HG03064 (cell line): ENCODE data around the gene ZNF385A.

ENCODE experiments used
- ATAC-seq: cut with Tn5 transposase; IDR thresholded peaks from one replicate; pipeline ENCODE4 v1.9.1; 2021; ENCODE audit warnings: low read depth; ENCODE audit not compliant: unreplicated experiment

Gene ZNF385A

GRCh38 chr12:54377007-54377406, 7.5 kb downstream of the ZNF385A start:
- ATAC-seq: no peak

GRCh38 chr12:54376596-54376995, 7.9 kb downstream of the ZNF385A start:
- ATAC-seq: no peak

DNA sequence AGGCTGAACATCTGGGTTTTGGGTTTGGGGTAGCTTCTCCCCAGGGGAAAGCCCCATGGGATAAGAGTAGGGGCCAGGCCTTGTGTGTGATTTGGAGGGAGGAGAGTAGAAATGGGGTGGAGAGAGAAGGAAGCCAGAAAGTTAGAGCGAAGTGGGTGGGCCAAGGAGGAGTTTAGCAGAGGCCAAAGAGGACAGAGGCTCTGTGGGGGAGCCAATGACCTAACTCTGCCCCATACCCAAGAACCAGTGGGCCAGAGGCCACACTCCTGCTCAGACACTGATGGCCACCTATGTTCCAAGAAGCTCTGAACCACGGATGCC, 9.3 kb downstream of the ZNF385A start:
- no peak for ATAC-seq

DNA sequence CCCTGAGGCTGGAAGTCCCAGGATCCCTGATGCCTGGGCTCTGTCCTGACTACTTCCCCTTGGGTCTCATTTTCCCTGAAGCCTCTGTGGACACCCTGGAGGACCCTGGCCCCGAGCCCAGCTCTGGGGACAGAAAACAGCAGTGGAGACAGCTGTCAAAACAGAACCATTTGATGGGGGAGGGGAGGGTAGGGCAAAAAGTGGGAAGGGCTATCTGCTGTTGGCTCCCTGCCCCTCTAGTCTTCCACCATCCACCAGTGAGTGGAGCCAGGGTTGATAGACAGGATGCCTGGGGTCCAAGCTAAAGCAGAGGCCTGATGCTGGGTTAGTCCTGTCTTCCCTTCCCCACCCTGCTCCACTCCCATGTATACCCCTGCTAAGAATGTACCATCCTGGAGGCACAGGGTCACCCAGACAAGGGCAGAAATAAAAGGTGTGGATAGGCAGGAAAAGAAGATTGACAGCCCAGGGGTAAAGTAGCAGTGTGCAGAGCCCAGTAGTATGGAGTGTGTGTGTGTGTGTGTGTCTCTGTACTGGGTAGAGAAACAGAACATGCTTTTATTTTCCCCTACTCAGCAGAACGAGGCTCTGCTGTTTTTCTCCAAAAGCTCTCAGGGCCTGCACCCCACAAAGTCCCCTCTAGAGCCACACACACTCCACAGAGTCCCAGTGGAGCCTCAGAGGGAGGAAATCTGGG, 9.8 kb downstream of the ZNF385A start:
- ATAC-seq: no peak

DNA sequence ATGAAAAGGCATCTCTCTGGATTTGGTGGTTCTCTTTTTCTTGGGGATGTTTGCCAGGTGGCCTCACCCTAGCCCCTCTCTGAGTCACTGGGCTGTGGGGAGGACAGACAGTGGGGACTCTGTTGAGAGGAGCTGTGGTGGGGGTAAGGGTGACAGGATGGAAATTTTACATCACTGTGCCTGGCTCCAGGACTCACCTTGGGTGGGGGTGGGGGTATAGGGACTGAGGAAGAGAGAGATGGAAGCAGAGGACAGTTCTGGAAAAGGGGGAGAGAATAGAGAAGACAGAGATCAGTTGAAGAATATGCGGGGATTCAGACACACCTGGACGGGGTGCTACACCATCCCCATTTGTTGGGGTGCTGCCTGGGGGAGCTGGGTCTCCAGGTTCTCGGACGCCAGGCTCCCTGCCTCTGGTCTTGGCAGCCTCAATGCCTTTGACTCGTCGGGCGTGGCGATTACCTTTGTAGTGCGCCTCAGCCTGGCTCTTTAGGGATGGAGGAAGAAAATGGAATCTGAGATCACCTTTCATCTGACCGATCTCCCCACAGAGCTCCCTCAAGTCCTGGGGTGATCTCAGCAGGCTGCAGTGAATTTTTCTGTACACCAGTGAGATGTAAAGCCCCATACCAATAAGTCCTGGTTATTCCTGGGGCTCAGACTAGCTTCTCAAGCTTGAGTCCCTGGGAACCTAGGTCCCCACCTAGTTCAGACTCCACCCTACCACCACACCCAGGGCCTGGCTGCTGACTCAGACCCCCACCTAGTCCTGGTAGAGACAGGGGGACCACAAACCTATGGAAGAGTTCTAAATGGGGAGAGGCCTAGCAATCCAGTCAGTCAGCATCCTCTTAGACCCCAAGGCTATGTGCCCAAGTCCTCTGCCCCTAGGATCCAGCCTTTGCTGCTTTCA, 10.6 kb downstream of the ZNF385A start:
- ATAC-seq: no peak

DNA sequence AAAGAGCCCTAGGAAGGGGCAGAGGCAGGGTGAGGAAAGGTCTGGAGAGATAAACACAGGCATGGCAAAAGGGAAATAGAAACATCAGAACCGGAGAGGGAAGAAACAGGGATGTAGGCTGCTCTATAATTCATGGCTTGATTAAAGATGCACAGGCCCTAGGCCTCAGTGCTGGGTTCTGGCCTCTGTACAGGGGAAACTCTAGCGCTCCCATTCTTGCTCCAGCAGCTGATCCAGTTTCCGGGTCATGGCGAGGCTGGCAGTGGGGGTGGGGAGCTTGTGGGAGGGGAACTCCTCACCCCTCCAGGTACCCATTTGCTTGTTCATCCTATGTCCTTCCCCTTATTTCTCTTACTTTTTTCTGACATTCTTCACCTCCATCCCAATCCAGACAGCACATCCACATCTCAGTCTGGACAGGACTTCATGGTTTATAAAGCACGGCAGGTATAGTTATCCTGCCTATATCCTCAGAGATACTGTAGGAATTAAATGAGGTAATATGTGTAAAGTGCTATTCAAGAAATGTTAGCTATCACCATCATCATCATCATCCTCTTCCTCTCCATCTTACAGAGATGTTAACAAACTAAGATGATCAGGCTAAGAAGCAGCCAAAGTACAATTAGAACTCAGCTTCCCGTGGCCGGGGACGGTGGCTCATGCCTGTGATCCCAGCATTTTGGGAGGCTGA, 12.3 kb downstream of the ZNF385A start:
- no peak for ATAC-seq

GRCh38 chr12:54371328-54372112, 13.0 kb downstream of the ZNF385A start:
- no peak for ATAC-seq

DNA sequence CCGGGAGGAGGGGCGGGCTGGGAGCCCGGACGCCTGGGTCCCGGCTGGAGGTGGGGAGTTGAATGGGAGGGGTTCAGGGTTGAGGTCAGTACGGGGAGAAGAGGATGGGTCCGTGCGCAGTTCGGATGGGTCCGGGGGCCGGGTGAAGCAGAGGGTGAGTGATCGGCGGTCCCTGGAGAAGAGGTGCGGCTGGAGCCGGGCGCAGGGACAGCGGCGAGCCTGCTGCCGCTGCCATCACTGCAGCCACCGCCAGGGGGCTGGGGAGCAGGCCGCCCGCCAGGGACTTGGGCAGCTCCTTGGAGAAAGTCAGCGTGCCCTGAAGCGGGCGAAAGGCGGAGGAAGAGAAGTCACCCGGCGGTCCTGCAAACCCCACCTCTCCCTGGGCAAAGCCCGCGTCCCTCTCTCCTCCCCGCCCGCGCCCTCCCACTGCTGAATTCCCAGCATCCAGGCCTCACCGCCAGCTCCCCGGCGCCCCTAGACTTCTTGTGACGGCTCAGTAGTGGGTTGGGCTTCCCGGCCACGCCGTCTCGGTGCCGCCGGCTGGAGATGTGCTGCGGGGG, 14.3 kb downstream of the ZNF385A start:
- ATAC-seq: no peak

DNA sequence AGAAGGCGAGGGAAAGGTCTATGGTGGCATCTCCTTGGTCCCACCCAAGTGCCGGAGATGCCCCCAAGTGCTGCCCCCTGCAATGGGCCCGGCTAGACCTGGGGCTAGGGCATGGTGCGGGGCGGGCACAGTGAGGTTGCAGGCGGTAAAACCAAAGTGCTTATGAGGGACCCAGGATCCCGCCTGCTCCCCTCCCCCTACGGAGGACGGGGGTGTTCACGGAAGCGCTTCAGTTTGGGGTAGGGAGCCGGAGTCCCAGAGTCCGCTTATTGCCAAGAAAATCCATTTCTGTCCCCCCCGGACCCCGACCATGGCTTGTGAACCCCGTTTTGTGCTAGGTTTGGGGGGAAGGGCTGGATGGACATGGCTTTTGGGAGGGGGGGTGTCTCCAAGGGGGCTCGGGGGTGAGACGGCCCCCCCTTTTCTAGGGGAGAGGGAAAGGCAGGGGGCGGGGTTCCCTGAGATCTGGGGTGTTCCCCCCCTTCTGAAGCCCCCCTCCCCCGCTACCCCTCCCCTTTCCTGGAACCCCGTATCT, 14.9 kb downstream of the ZNF385A start:
- no peak for ATAC-seq

GRCh38 chr12:54368709-54369596, 15.6 kb downstream of the ZNF385A start:
- ATAC-seq: peak; percentile 58

GRCh38 chr12:54368025-54368708, 16.4 kb downstream of the ZNF385A start:
- ATAC-seq: no peak

DNA sequence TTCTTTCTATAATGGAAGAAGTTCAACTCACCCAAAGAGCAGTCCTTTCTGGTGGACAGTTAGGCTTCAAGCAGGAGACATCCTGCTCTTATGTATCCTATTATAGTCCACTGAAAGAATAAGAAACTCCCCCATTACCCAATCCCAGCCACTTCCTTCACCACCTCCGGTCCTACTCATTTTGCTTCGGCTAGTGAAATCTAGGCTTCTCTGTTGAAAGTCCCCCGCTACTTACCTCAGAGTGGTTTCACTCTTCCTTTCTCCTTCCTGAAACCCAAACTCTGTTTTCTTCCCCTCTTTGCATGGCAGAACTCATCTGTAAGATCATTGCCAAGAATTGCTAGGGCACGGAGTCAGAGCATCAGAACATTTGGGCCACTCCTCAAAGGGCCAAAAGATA, 20.1 kb downstream of the ZNF385A start, which contains the start of gene GPR84:
TSS of gene GPR84 (minus strand) at position 74 of the 400 bp plus-strand sequence. CDS start 635 bp downstream, outside the sequence.
- ATAC-seq: no peak

DNA sequence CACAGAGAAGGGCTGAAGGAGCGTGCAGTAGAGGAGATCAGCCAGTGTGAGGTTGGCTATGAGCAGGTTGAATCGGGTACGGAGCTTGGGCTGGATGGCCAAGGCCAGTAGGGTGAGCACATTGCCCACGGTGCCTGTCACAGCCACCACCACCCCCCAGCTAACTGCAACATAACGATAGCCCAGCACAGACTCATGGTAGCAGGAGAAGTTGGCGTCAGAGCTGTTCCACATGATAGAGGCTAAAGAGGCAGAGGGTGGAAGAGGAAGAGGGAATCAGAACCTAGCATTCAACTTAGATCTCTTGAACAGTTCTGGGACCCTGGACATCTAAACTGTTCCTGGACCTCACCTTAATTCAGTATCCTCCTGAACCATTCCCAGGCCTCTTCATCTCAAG, 20.9 kb downstream of the ZNF385A start:
- no peak for ATAC-seq

GRCh38 chr12:54363047-54363446, 21.5 kb downstream of the ZNF385A start:
- no peak for ATAC-seq

- no peak for ATAC-seq
These were observed 23.6 kb downstream of the ZNF385A start for GRCh38 chr12:54360717-54361456.

DNA sequence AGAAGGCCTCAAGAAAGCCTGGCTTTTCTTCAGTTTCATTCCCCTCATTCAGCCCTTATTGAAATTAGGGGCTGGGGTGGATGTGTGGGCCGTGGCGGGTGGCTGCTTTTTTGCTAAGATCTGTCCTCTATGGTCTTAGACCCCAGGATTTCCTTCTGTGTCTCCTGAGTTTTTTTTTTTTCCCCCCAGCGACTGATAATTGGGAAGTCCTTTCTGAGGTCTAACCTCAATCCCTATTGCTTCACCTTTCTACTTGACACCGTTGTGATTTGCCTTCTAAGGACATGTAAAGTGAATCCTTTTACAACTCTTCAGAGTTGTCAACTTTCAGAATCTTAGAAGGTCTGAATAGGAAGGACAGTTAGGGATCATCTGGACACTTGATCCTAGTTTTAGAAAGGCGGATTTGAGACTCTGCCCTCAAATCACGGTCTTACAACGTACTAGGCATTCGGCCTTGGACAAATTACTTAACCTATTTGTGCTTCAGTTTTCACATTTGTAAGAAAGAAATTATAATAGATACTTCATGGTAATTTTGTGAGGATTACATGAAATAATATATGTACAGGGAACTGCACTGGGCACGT, 24.7 kb downstream of the ZNF385A start:
- ATAC-seq: no peak
